ENCODE measurements around the gene FER1L5.

The FER1L5 gene

DNA sequence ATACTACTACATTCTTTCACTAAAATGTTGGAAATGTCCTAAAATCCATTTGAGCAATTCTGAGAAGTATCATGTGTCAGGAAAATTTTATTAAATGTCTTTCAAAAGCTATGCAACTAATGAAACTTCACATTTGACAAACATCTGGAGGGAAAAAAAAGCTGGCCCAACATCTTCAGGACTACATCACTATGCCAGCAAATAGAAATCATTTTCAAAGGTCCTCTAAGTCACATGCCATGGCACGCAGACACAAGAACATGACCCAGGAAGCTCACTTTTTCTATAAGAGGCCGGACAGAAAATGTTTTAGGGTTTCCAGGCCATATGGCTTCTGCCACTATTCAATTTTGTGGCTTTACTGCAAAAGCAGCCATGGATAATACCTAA is 16.0 kb upstream of the FER1L5 start:
- Histone ChIP-seq H4K20me1 (ENCODE audit: control insufficient read depth, insufficient read depth, low read depth, low read length) (0 out of 2 replicates have a peak, but pooled peaks cover 4% of the 10 kb centered on the region), H3K36me3 (ENCODE audit: control insufficient read depth, low read length) (peaks cover 54% of the 10 kb centered on the region), H3K27me3 (ENCODE audit: control insufficient read depth, low read length) (no peaks in the 10 kb centered on the region), H3K27ac (ENCODE audit: low read depth, low read length) (no peak overlapping the region), H3K79me2 (ENCODE audit: control insufficient read depth, low read length) (peaks cover 3% of the 10 kb centered on the region; the same call in 1 of the 2 replicates), H3K9me2 (replicated peaks; ENCODE audit: control insufficient read depth, low read length) (no peaks in the 10 kb centered on the region), H3K4me3 (ENCODE audit: low read length) (no peak overlapping the region), H3F3A (ENCODE audit: control insufficient read depth, insufficient read depth) (no peaks in the 10 kb centered on the region), H3K9me3 (ENCODE audit: control insufficient read depth, insufficient read depth, low read length) (no peaks in the 10 kb centered on the region), H3K4me1 (ENCODE audit: control insufficient read depth, low read length) (no peaks in the 10 kb centered on the region), H3K4me2 (ENCODE audit: low read length) (no peak overlapping the region)
- no peak for TF ChIP-seq EZH2phosphoT487 (IDR thresholded peaks at IDR 0.05; ENCODE audit: borderline replicate concordance, low read length)
- TF ChIP-seq, protein P1, sequence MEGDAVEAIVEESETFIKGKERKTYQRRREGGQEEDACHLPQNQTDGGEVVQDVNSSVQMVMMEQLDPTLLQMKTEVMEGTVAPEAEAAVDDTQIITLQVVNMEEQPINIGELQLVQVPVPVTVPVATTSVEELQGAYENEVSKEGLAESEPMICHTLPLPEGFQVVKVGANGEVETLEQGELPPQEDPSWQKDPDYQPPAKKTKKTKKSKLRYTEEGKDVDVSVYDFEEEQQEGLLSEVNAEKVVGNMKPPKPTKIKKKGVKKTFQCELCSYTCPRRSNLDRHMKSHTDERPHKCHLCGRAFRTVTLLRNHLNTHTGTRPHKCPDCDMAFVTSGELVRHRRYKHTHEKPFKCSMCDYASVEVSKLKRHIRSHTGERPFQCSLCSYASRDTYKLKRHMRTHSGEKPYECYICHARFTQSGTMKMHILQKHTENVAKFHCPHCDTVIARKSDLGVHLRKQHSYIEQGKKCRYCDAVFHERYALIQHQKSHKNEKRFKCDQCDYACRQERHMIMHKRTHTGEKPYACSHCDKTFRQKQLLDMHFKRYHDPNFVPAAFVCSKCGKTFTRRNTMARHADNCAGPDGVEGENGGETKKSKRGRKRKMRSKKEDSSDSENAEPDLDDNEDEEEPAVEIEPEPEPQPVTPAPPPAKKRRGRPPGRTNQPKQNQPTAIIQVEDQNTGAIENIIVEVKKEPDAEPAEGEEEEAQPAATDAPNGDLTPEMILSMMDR (IDR thresholded peaks at IDR 0.05; ENCODE audit: low read depth, low read length, poor library complexity, severe bottlenecking): no peak

DNA sequence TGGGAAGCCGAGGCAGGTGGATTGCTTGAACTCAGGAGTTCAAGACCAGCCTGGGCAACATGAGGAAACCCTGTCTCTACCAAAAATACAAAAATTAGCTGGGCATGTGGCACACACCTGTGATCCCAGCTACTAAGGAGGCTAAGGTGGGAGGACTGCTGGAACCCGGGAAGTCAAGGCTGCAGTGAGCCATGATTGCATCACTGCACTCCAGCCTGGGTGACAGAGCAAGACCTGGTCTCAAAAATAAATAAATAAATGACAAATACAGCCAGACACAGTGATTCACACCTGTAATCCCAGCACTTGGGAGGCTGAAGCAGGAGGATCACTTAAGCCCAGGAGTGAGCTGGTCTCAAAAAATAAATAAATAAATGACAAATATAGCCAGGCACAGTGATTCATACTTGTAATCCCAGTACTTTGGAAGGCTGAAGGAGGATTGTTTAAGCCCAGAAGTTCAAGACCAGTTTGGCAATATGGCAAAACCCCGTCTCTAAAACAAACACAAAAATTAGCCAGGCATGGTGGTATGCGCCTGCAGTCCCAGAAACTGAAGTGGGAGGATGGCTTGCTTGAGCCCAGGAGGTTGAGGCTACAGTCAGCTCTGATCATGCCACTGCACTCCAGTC is 10.6 kb upstream of the FER1L5 start:
- H3K79me2 ChIP-seq (ENCODE audit: control insufficient read depth, low read length): peaks cover 41% of the 10 kb centered on the region
- H3K36me3 ChIP-seq (ENCODE audit: control insufficient read depth, low read length): peaks cover 76% of the 10 kb centered on the region
- no peak overlapping the region for H3K4me3 ChIP-seq (ENCODE audit: low read length)
- H3K27ac ChIP-seq (ENCODE audit: low read depth, low read length): no peak overlapping the region
- peaks cover 11% of the 10 kb centered on the region; the same call in 1 of the 2 replicates for H4K20me1 ChIP-seq (ENCODE audit: control insufficient read depth, insufficient read depth, low read depth, low read length)
- H3K27me3 ChIP-seq (ENCODE audit: control insufficient read depth, low read length): no peaks in the 10 kb centered on the region
- peaks cover 17% of the 10 kb centered on the region for H3K4me1 ChIP-seq (ENCODE audit: control insufficient read depth, low read length)
- TF ChIP-seq, protein P1 (IDR thresholded peaks at IDR 0.05; ENCODE audit: low read depth, low read length, poor library complexity, severe bottlenecking): no peak
- no peak for TF ChIP-seq EZH2phosphoT487 (IDR thresholded peaks at IDR 0.05; ENCODE audit: borderline replicate concordance, low read length)
- no peak overlapping the region for H3K4me2 ChIP-seq (ENCODE audit: low read length)
- no peaks in the 10 kb centered on the region for H3F3A ChIP-seq (ENCODE audit: control insufficient read depth, insufficient read depth)
- H3K9me2 ChIP-seq (replicated peaks; ENCODE audit: control insufficient read depth, low read length): no peaks in the 10 kb centered on the region
- no peaks in the 10 kb centered on the region for H3K9me3 ChIP-seq (ENCODE audit: control insufficient read depth, insufficient read depth, low read length)

DNA sequence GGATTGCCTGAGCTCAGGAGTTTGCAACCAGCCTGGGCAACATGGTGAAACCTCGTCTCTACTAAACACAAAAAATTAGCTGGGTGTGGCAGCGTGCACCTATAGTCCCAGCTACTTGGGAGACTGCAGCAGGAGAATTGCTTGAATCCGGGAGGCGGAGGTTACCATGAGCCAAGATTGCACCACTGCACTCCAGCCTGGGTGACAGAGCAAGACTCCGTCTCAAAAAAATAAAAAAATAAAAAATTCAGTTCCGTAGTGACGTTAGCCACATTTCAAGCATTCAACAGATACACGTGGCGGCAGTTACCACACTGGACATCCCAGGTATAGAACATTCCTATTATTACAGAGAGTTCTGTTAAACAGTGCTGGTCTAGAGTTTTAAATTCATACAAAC is 8.9 kb upstream of the FER1L5 start:
- Histone ChIP-seq H3K4me3 (ENCODE audit: low read length) (no peak overlapping the region), H3K4me2 (ENCODE audit: low read length) (no peak overlapping the region), H3K79me2 (ENCODE audit: control insufficient read depth, low read length) (peaks cover 51% of the 10 kb centered on the region), H3K27me3 (ENCODE audit: control insufficient read depth, low read length) (no peaks in the 10 kb centered on the region), H3K27ac (ENCODE audit: low read depth, low read length) (no peak overlapping the region), H3K36me3 (ENCODE audit: control insufficient read depth, low read length) (peaks cover 65% of the 10 kb centered on the region), H4K20me1 (ENCODE audit: control insufficient read depth, insufficient read depth, low read depth, low read length) (peaks cover 9% of the 10 kb centered on the region; the same call in 1 of the 2 replicates), H3K9me3 (ENCODE audit: control insufficient read depth, insufficient read depth, low read length) (no peaks in the 10 kb centered on the region), H3F3A (ENCODE audit: control insufficient read depth, insufficient read depth) (no peaks in the 10 kb centered on the region), H3K9me2 (replicated peaks; ENCODE audit: control insufficient read depth, low read length) (no peaks in the 10 kb centered on the region), H3K4me1 (ENCODE audit: control insufficient read depth, low read length) (peaks cover 25% of the 10 kb centered on the region)
- TF ChIP-seq, protein P1 (IDR thresholded peaks at IDR 0.05; ENCODE audit: low read depth, low read length, poor library complexity, severe bottlenecking): no peak
- TF ChIP-seq EZH2phosphoT487 (IDR thresholded peaks at IDR 0.05; ENCODE audit: borderline replicate concordance, low read length): no peak
